Hepatocyte (in vitro differentiated cells): Measurements from ENCODE around the gene GNB2. TPM values are rescaled to one million over a fixed set of nuclear protein-coding genes. Genes with fewer than 3 reads are reported as not detected.

Source experiments
- DNase-seq: peaks from one replicate; pipeline ENCODE4 v3.0.0-alpha.2; 2016; ENCODE audit warnings: low spot score
- H2AFZ ChIP-seq: fragments of 200-600 bp; sonication (generic); 2 replicates; pipeline ENCODE4 v1.6.0; 2016; ENCODE audit warnings: antibody characterized with exemption, mild to moderate bottlenecking
- H3K27ac ChIP-seq: fragments of 200-600 bp; sonication (generic); 2 replicates; pipeline ENCODE4 v1.5.1; 2016; ENCODE audit warnings: mild to moderate bottlenecking
- H3K27me3 ChIP-seq: fragments of 200-600 bp; sonication (generic); 2 replicates; pipeline ENCODE4 v1.6.1; 2016
- H3K36me3 ChIP-seq: fragments of 200-600 bp; sonication (generic); replicated peaks from 2 replicates; pipeline ENCODE4 v1.5.1; 2016; ENCODE audit warnings: low read depth; ENCODE audit not compliant: insufficient read depth
- H3K4me1 ChIP-seq: fragments of 200-600 bp; sonication (generic); 2 replicates; pipeline ENCODE4 v1.5.1; 2016; ENCODE audit warnings: mild to moderate bottlenecking, moderate library complexity; ENCODE audit not compliant: insufficient read depth
- H3K4me2 ChIP-seq: fragments of 200-600 bp; sonication (generic); 2 replicates; pipeline ENCODE4 v1.6.0; 2016
- H3K4me3 ChIP-seq: fragments of 200-600 bp; sonication (generic); 2 replicates; pipeline ENCODE4 v1.5.1; 2016; ENCODE audit warnings: mild to moderate bottlenecking
- H3K79me2 ChIP-seq: fragments of 200-600 bp; sonication (generic); 2 replicates; pipeline ENCODE4 v1.6.0; 2017; ENCODE audit warnings: mild to moderate bottlenecking
- H3K9me2 ChIP-seq: fragments of 200-600 bp; sonication (generic); replicated peaks from 2 replicates; pipeline ENCODE4 v1.6.0; 2017; ENCODE audit warnings: mild to moderate bottlenecking; ENCODE audit not compliant: insufficient read depth
- H3K9me3 ChIP-seq: fragments of 200-600 bp; sonication (generic); 2 replicates; pipeline ENCODE4 v1.5.1; 2016; ENCODE audit warnings: low read depth, mild to moderate bottlenecking
- H4K20me1 ChIP-seq: fragments of 200-600 bp; sonication (generic); 2 replicates; pipeline ENCODE4 v1.6.0; 2016; ENCODE audit warnings: mild to moderate bottlenecking; ENCODE audit not compliant: insufficient read depth, poor library complexity, severe bottlenecking
- CTCF ChIP-seq: fragments of 200-600 bp; sonication (generic); IDR thresholded peaks from 2 replicates; pipeline ENCODE4 v1.5.1; 2016; ENCODE audit warnings: antibody characterized with exemption, mild to moderate bottlenecking; ENCODE audit not compliant: poor library complexity
- EZH2 ChIP-seq: fragments of 200-600 bp; sonication (generic); IDR thresholded peaks from 2 replicates; pipeline ENCODE4 v1.6.1; 2016; ENCODE audit warnings: antibody characterized with exemption, mild to moderate bottlenecking, borderline replicate concordance
- EZH2phosphoT487 ChIP-seq: fragments of 200-600 bp; sonication (generic); IDR thresholded peaks from one replicate; pipeline ENCODE4 v1.6.1; 2018; ENCODE audit warnings: antibody characterized with exemption, mild to moderate bottlenecking, low read depth, moderate library complexity; ENCODE audit not compliant: unreplicated experiment, severe bottlenecking
- WGBS: methylation state at CpG from one replicate; pipeline ENCODE4 v1.1.6; 2016; ENCODE audit warnings: low lambda C conversion rate; ENCODE audit errors: missing lambda C conversion rate; 5-methylcytosine and 5-hydroxymethylcytosine counted together
- polyA plus RNA-seq: library from polyadenylated mRNA; unstranded; fragments of >200 nt; fragmentation: Nextera tagmentation; extraction: Ambion mirVana; gene quantifications from 2 replicates; pipeline ENCODE4 v1.2.1, GENCODE V29; 2016
- total RNA-seq: library from RNA; depleted of rRNA; stranded (reverse); fragments of >200 nt; gene quantifications from 2 replicates; pipeline ENCODE4 v1.2.3, GENCODE V29; 2014

GNB2 gene
- total and polyA plus RNA-seq, 2 experiments from 2014 or later: 111 to 204 TPM

DNA sequence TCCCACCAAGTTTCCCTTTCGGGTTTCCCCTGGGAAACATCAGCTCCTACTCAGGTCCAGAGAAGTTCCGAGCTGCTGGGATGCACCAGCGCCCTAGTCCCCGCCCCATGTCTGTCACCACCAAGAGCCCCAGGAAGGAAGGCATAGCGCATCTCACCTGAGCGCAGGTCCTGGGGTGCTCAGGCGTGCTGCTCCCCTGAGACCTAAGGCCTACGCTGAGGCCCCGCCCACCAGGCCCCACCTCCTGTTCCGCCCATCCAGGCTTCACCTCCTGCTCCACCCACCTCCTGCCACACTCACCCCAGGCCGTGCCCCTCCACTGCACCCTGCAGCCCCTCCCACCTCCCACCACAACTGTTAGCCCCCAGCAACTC is 31.0 kb upstream of the GNB2 start:
- no peak for TF ChIP-seq CTCF
- TF ChIP-seq EZH2phosphoT487: no peak
- TF ChIP-seq EZH2: no peak
- no peak overlapping the region for H3K27ac ChIP-seq
- no peaks in the 10 kb centered on the region for H3K36me3 ChIP-seq
- no peak overlapping the region for H3K4me3 ChIP-seq
- 93% methylated on average over 4 of the region's 11 CpGs for WGBS
- H3K4me1 ChIP-seq: no peaks in the 10 kb centered on the region
- H3K4me2 ChIP-seq: no peak overlapping the region
- H3K27me3 ChIP-seq: no peaks in the 10 kb centered on the region
- no peaks in the 10 kb centered on the region for H3K79me2 ChIP-seq
- H3K9me2 ChIP-seq: no peaks in the 10 kb centered on the region
- no peaks in the 10 kb centered on the region for H4K20me1 ChIP-seq
- H2AFZ ChIP-seq: no peak overlapping the region
- H3K9me3 ChIP-seq: no peaks in the 10 kb centered on the region
- no peak for DNase-seq

- 81% methylated on average over 15 of the region's 15 CpGs for WGBS
- no peak overlapping the region for H3K4me2 ChIP-seq
- no peak overlapping the region for H2AFZ ChIP-seq
- peaks cover 3% of the 10 kb centered on the region for H3K27me3 ChIP-seq
- no peaks in the 10 kb centered on the region for H4K20me1 ChIP-seq
- H3K9me3 ChIP-seq: no peaks in the 10 kb centered on the region
- H3K4me1 ChIP-seq: no peaks in the 10 kb centered on the region
- H3K9me2 ChIP-seq: no peaks in the 10 kb centered on the region
- no peaks in the 10 kb centered on the region for H3K36me3 ChIP-seq
- peak; percentile 48 for DNase-seq
- no peak for TF ChIP-seq CTCF
- no peak for TF ChIP-seq EZH2phosphoT487
- no peak for TF ChIP-seq EZH2
- no peak overlapping the region for H3K27ac ChIP-seq
- no peaks in the 10 kb centered on the region for H3K79me2 ChIP-seq
- no peak overlapping the region for H3K4me3 ChIP-seq
Measured at GRCh38 chr7:100649826-100650565, 23.5 kb upstream of the GNB2 start.

- H3K27ac ChIP-seq: no peak overlapping the region
- TF ChIP-seq EZH2phosphoT487 (no peak), CTCF (no peak), EZH2 (no peak)
- DNase-seq: no peak
- WGBS: 63% methylated on average over 22 of the region's 25 CpGs
- H3K4me3 ChIP-seq: no peak overlapping the region
- H3K4me2 ChIP-seq: no peak overlapping the region
- no peaks in the 10 kb centered on the region for H3K36me3 ChIP-seq
- H3K79me2 ChIP-seq: no peaks in the 10 kb centered on the region
- no peaks in the 10 kb centered on the region for H3K9me2 ChIP-seq
- no peak overlapping the region for H2AFZ ChIP-seq
- peaks cover 21% of the 10 kb centered on the region for H3K27me3 ChIP-seq
- no peaks in the 10 kb centered on the region for H3K4me1 ChIP-seq
- no peaks in the 10 kb centered on the region for H4K20me1 ChIP-seq
- H3K9me3 ChIP-seq: no peaks in the 10 kb centered on the region
Measured at GRCh38 chr7:100654908-100655831, 18.4 kb upstream of the GNB2 start.
